NCI-H146 (cell line): ENCODE measurements around the gene MCF2L.
"Not testable (repeated sequence)": the region's sequence is repeated elsewhere in the genome, so short reads cannot be mapped to it uniquely, and the experiment has no call there.

ENCODE experiments used
- DNase-seq: peaks from one replicate; lab custom pipeline; 2025; lab: John Stamatoyannopoulos, UW

MCF2L gene

GRCh38 chr13:113050734-113051431, 81.9 kb downstream of the MCF2L start:
- DNase-seq: no peak

GRCh38 chr13:113051641-113052040, 82.6 kb downstream of the MCF2L start:
- DNase-seq: no peak

- no peak for DNase-seq
Observed at GRCh38 chr13:113052206-113052605, 83.2 kb downstream of the MCF2L start.

GRCh38 chr13:113052971-113053370, 84.0 kb downstream of the MCF2L start:
- DNase-seq: no peak

- DNase-seq: no peak
Observed at GRCh38 chr13:113053376-113053775, 84.4 kb downstream of the MCF2L start.

GRCh38 chr13:113053801-113054604, 85.0 kb downstream of the MCF2L start:
- DNase-seq: no peak

GRCh38 chr13:113057084-113057483, 88.1 kb downstream of the MCF2L start:
- DNase-seq: no peak

GRCh38 chr13:113057559-113057958, 88.5 kb downstream of the MCF2L start:
- DNase-seq: not testable (repeated sequence)

- no peak for DNase-seq
Observed at GRCh38 chr13:113058129-113058987, 89.3 kb downstream of the MCF2L start.

GRCh38 chr13:113058988-113059850, 90.2 kb downstream of the MCF2L start:
- DNase-seq: no peak

- no peak for DNase-seq
Observed at GRCh38 chr13:113059891-113060290, 90.9 kb downstream of the MCF2L start.

- no peak for DNase-seq
Observed at GRCh38 chr13:113060557-113061270, 91.7 kb downstream of the MCF2L start.

- no peak for DNase-seq
Observed at GRCh38 chr13:113061271-113061625, 92.2 kb downstream of the MCF2L start.

- DNase-seq: no peak
Observed at GRCh38 chr13:113061796-113062425, 92.9 kb downstream of the MCF2L start.

GRCh38 chr13:113062691-113063090, 93.7 kb downstream of the MCF2L start:
- DNase-seq: no peak

GRCh38 chr13:113063091-113063491, 94.1 kb downstream of the MCF2L start:
- no peak for DNase-seq

GRCh38 chr13:113064000-113064533, 95.1 kb downstream of the MCF2L start:
- DNase-seq: no peak

GRCh38 chr13:113064534-113065405, 95.8 kb downstream of the MCF2L start:
- DNase-seq: no peak
